ENCODE data around the gene AASS.

Gene AASS

DNA sequence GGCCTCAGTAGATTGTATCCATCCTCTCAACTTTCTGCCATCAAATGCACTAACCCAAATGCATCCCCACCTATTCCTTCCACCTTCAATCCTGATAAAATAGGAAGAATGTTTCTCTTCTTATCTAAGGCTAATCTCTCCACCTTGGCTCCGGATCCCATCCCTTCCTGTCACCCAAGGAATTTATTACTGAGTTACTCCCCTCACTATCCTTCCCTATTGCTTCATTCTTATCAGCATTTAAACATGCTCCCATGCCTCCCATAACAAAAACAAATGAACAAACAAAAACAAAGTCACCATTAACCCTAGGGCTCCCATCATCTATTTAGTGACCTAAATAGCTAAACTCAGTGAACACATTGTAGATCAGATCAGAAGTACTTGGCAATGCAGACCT, 25.3 kb downstream of the AASS start:
- Histone ChIP-seq H3K27ac (ENCODE audit: low read length) (no peak overlapping the region), H3K4me1 (ENCODE audit: insufficient read depth, low read length) (no peaks in the 10 kb centered on the region), H3K36me3 (ENCODE audit: insufficient read depth, low read depth, low read length) (peaks cover 100% of the 10 kb centered on the region), H3K4me3 (ENCODE audit: low read length) (no peak overlapping the region), H3K27me3 (ENCODE audit: insufficient read depth, low read length) (no peaks in the 10 kb centered on the region), H3K9ac (ENCODE audit: low read depth, low read length) (no peak overlapping the region), H3K9me3 (ENCODE audit: insufficient read depth, low read depth, low read length) (no peaks in the 10 kb centered on the region)

DNA sequence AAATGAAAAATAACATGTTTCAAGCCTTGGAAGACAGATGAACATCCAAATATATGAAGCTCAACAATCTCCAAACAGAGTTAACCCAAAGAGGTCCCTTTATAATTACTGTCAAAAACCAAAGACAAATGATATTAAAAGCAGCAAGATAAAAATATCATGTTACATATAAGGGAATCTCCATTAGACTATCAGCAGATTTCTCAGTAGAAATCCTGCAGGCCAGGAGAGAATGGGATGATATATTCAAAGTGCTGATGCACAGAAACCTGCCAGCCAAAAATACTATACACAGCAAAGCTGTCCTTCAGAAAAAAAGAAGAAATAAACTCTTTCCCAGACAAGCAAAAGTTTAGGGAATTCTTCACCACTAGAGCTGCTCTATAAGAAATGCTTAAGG, 41.0 kb downstream of the AASS start:
- no peaks in the 10 kb centered on the region for H3K27me3 ChIP-seq (ENCODE audit: insufficient read depth, low read length)
- no peak overlapping the region for H3K4me3 ChIP-seq (ENCODE audit: low read length)
- H3K9me3 ChIP-seq (ENCODE audit: insufficient read depth, low read depth, low read length), result peaks cover 4% of the 10 kb centered on the region; the same call in 1 of the 2 replicates
- no peaks in the 10 kb centered on the region for H3K4me1 ChIP-seq (ENCODE audit: insufficient read depth, low read length)
- H3K9ac ChIP-seq (ENCODE audit: low read depth, low read length), result no peak overlapping the region
- H3K27ac ChIP-seq (ENCODE audit: low read length), result no peak overlapping the region
- H3K36me3 ChIP-seq (ENCODE audit: insufficient read depth, low read depth, low read length), result peaks cover 100% of the 10 kb centered on the region

DNA sequence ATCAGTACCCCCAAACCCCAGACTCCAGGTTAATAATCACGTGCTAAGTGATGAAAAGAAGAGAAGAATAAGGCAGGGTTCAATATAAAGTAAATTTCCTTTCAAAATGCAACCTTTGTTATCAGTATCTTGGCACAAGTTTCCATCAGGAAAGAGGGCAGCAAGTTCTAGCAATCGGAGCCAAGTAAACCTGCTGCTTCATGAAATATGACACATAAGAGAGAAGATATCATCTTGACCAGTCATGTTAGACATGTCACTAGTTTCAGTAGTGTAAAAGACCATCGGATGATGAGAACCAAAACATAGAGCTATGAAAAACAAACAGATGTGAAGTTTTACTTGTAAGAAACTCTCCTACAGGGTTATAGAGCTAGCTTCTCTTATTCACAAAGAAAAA, 44.0 kb downstream of the AASS start:
- no peaks in the 10 kb centered on the region for H3K4me1 ChIP-seq (ENCODE audit: insufficient read depth, low read length)
- no peak overlapping the region for H3K27ac ChIP-seq (ENCODE audit: low read length)
- no peak overlapping the region for H3K4me3 ChIP-seq (ENCODE audit: low read length)
- H3K36me3 ChIP-seq (ENCODE audit: insufficient read depth, low read depth, low read length), result peaks cover 100% of the 10 kb centered on the region
- H3K9me3 ChIP-seq (ENCODE audit: insufficient read depth, low read depth, low read length), result peaks cover 4% of the 10 kb centered on the region; the same call in 1 of the 2 replicates
- H3K27me3 ChIP-seq (ENCODE audit: insufficient read depth, low read length), result no peaks in the 10 kb centered on the region
- no peak overlapping the region for H3K9ac ChIP-seq (ENCODE audit: low read depth, low read length)

DNA sequence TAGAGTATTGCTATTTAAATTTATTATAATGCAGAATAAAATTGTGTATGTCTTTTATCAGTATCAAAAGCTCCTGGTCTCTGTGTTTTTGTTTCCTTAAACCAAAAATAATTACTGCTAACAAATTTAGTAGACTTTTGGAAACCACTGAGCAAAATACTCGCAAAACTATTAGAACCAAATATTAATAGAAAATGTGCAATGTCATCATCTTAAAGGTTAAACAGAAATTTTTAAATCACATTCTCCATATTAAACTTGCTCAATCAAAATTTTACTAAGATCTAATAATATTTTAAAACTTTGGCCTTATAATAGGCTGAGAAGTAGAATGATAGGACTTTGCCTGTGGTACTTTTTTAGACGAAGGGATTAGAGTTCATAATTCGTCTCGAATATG, 48.4 kb downstream of the AASS start:
- H3K27me3 ChIP-seq (ENCODE audit: insufficient read depth, low read length), result no peaks in the 10 kb centered on the region
- no peak overlapping the region for H3K4me3 ChIP-seq (ENCODE audit: low read length)
- H3K27ac ChIP-seq (ENCODE audit: low read length), result no peak overlapping the region
- H3K36me3 ChIP-seq (ENCODE audit: insufficient read depth, low read depth, low read length), result peaks cover 99% of the 10 kb centered on the region
- H3K9ac ChIP-seq (ENCODE audit: low read depth, low read length), result no peak overlapping the region
- peaks cover 10% of the 10 kb centered on the region; the same call in 1 of the 2 replicates for H3K4me1 ChIP-seq (ENCODE audit: insufficient read depth, low read length)
- no peaks in the 10 kb centered on the region for H3K9me3 ChIP-seq (ENCODE audit: insufficient read depth, low read depth, low read length)

DNA sequence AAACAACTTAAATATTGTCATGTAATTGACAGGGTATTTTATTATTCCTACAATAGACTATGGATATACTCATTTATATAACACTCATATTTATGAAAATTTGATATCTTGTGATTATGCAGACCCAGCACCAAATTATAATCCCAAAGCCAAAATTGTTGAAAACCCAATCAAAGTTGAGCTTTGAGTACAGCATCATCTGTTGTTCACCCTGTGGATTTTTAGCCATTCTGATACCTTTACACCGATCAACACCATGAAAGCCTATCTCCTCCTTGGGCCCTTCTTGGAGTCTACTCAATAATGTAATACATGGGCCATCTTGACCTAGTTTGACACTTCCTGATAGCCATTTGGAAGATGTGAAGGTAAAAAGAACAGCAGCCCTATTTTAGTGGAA, 49.5 kb downstream of the AASS start:
- Histone ChIP-seq H3K9ac (ENCODE audit: low read depth, low read length) (no peak overlapping the region), H3K27ac (ENCODE audit: low read length) (no peak overlapping the region), H3K4me3 (ENCODE audit: low read length) (no peak overlapping the region), H3K27me3 (ENCODE audit: insufficient read depth, low read length) (no peaks in the 10 kb centered on the region), H3K4me1 (ENCODE audit: insufficient read depth, low read length) (peaks cover 16% of the 10 kb centered on the region), H3K36me3 (ENCODE audit: insufficient read depth, low read depth, low read length) (peaks cover 99% of the 10 kb centered on the region), H3K9me3 (ENCODE audit: insufficient read depth, low read depth, low read length) (no peaks in the 10 kb centered on the region)

DNA sequence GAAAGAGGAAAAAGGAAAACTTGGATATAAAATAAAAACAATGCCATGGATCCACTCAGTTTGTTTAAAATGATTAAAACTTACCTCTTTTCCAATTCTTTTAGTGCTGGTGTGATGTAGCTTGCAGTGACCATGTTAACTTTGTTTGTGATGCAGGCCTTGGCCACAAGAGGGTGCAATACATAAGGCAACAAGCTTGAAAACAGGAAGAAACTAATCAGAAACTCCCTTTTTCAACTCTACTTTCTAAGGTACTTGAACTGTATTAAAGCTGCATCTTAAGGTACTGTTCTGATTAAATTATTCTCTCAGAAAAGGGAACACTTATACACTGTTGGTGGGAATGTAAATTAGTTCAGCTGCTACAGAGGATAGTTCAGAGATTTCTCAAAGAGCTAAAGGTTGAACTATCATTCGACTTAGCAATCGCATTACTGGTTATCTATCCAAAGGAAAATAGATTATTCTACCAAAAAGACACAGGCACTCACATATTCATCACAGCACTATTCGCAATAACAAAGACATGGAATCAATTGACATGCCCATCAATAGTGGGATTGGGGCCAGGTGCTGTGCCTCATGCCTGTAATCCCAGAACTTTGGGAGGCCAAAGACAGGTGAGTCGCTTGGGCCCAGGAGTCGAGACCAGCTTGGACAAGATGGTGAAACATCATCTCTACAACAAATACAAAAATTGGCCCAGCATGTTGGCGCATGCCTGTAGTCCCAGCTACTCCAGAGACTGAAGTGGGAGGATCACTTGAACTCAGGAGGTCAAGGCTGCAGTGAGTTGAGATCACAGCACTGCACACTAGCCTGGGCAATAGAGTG, 50.9 kb downstream of the AASS start:
- Histone ChIP-seq H3K36me3 (ENCODE audit: insufficient read depth, low read depth, low read length) (peaks cover 99% of the 10 kb centered on the region), H3K27ac (ENCODE audit: low read length) (no peak overlapping the region)

DNA sequence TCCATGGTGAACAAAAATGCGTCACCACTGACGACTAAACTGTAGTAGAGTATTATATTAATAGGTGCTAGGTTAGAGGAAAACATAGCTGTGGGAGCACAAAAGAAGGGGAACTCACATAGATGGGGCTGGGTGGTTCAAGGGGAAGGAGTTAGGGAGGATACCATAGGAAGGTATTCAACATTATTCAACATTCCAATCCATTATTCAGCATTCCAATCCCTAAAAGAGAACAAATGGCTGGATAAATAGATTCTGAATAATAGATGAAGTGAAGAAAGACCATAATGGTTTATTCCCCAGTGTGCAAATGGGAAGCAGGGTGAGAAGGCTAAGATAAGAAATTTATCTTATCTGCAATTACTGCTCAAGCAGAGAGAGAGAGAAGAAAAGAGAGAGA, 61.4 kb downstream of the AASS start:
- Histone ChIP-seq H3K27ac (ENCODE audit: low read length) (no peak overlapping the region), H3K4me3 (ENCODE audit: low read length) (0 out of 2 replicates have a peak overlapping the region, but pooled peaks have one; percentile 9), H3K36me3 (ENCODE audit: insufficient read depth, low read depth, low read length) (peaks cover 99% of the 10 kb centered on the region), H3K9ac (ENCODE audit: low read depth, low read length) (no peak overlapping the region), H3K9me3 (ENCODE audit: insufficient read depth, low read depth, low read length) (no peaks in the 10 kb centered on the region), H3K4me1 (ENCODE audit: insufficient read depth, low read length) (peaks cover 12% of the 10 kb centered on the region; the same call in 1 of the 2 replicates), H3K27me3 (ENCODE audit: insufficient read depth, low read length) (no peaks in the 10 kb centered on the region)

More for the DNA sequence above, 50.9 kb downstream of the AASS start:
- H3K27me3 ChIP-seq (ENCODE audit: insufficient read depth, low read length), result no peaks in the 10 kb centered on the region
- peaks cover 16% of the 10 kb centered on the region for H3K4me1 ChIP-seq (ENCODE audit: insufficient read depth, low read length)
- H3K9ac ChIP-seq (ENCODE audit: low read depth, low read length), result no peak overlapping the region
- H3K4me3 ChIP-seq (ENCODE audit: low read length), result no peak overlapping the region
- H3K9me3 ChIP-seq (ENCODE audit: insufficient read depth, low read depth, low read length), result no peaks in the 10 kb centered on the region

DNA sequence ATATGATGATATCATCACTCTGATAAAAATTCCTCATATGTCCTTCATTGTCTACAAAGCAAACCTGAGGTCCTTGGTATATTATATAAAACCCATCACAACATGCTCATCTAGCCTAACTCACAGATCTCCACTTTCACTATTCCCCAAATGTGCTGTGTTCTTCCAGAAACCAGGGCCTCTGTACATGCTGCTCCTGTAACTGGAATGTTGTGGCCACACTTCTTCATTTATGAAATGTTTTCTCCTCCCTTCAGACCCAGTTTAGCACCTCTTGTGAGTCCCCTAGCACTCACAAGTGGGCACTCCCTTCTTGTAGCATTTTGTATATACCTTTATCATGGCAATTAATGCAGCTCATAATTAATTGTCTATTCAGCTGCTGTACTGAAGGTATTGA, 61.9 kb downstream of the AASS start:
- no peak overlapping the region for H3K27ac ChIP-seq (ENCODE audit: low read length)
- H3K4me3 ChIP-seq (ENCODE audit: low read length), result no peak overlapping the region
- no peaks in the 10 kb centered on the region for H3K27me3 ChIP-seq (ENCODE audit: insufficient read depth, low read length)
- H3K9me3 ChIP-seq (ENCODE audit: insufficient read depth, low read depth, low read length), result no peaks in the 10 kb centered on the region
- peaks cover 99% of the 10 kb centered on the region for H3K36me3 ChIP-seq (ENCODE audit: insufficient read depth, low read depth, low read length)
- peaks cover 12% of the 10 kb centered on the region; the same call in 1 of the 2 replicates for H3K4me1 ChIP-seq (ENCODE audit: insufficient read depth, low read length)
- H3K9ac ChIP-seq (ENCODE audit: low read depth, low read length), result no peak overlapping the region

DNA sequence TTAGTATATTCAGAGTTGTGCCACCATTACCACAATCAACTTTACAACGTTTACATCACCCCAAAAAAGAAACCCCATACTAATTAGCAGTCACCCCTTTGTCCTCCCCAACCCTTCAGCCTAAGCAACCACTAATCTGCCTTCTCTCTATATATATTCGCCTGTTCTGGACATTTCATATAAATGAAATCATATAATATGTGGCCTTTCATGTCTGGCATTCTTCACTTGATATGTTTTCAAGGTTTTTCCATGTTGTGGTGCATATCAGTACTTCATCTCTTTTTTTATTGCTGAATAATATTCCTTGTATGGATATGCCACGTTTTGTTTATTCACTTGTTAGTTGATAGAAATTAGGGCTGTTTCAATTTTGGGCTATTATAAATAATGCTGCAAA, 70.4 kb downstream of the AASS start:
- Histone ChIP-seq H3K36me3 (ENCODE audit: insufficient read depth, low read depth, low read length) (peaks cover 53% of the 10 kb centered on the region), H3K27me3 (ENCODE audit: insufficient read depth, low read length) (no peaks in the 10 kb centered on the region), H3K27ac (ENCODE audit: low read length) (no peak overlapping the region), H3K9me3 (ENCODE audit: insufficient read depth, low read depth, low read length) (no peaks in the 10 kb centered on the region), H3K4me1 (ENCODE audit: insufficient read depth, low read length) (peaks cover 4% of the 10 kb centered on the region; the same call in 1 of the 2 replicates), H3K9ac (ENCODE audit: low read depth, low read length) (no peak overlapping the region), H3K4me3 (ENCODE audit: low read length) (no peak overlapping the region)

DNA sequence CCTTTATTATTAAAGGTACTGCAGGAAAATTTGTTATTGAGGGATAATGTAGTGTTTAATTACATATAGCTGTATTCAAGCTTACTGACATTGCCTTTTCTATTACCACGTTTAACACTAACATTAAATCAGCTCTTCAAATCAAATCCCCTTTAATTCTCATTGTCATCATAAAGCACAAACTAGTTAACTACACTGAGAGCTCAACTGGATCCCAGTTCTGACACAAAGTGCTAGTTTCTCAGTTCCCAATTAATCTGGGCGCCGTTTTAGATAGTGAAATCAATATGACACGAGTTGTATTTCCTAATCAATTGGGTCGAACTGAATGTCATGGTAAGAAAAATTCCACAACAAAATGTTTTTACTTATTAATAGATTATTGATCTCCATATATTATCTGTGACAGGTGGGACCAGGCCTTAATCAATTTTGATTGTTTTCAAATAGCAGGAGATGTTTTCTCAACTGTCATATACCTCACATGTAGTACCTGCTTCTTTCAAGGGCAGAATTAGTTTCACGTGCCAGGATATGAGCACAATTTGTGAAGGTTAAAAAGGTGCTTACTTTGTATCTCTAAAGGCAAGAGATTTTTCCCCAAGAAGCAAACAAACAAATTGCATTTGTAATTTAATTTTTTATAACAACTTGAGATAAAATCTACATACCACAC, 71.0 kb downstream of the AASS start:
- Histone ChIP-seq H3K4me3 (ENCODE audit: low read length) (no peak overlapping the region), H3K27ac (ENCODE audit: low read length) (no peak overlapping the region), H3K27me3 (ENCODE audit: insufficient read depth, low read length) (no peaks in the 10 kb centered on the region), H3K4me1 (ENCODE audit: insufficient read depth, low read length) (peaks cover 4% of the 10 kb centered on the region; the same call in 1 of the 2 replicates), H3K36me3 (ENCODE audit: insufficient read depth, low read depth, low read length) (peaks cover 47% of the 10 kb centered on the region), H3K9ac (ENCODE audit: low read depth, low read length) (no peak overlapping the region), H3K9me3 (ENCODE audit: insufficient read depth, low read depth, low read length) (no peaks in the 10 kb centered on the region)

DNA sequence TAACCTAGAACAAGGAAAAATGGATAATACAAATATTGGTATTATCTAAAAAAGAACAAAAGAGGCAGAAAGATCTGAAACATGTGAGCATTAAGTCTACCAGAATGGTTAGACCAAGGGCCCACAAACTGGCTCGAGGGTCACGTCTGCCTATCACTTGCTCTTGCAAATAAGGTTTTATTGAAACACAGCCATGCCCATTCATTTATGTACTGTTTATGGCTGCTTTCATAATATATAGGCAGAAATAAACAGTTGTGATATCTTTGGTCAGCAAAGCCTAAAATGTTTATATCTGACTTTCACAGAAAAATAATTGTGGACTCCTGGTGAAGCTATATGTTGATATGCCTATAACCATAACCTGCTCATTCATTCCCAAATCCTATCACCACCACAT, 71.8 kb downstream of the AASS start:
- Histone ChIP-seq H3K9ac (ENCODE audit: low read depth, low read length) (no peak overlapping the region), H3K9me3 (ENCODE audit: insufficient read depth, low read depth, low read length) (no peaks in the 10 kb centered on the region), H3K4me1 (ENCODE audit: insufficient read depth, low read length) (peaks cover 4% of the 10 kb centered on the region; the same call in 1 of the 2 replicates), H3K4me3 (ENCODE audit: low read length) (no peak overlapping the region), H3K36me3 (ENCODE audit: insufficient read depth, low read depth, low read length) (peaks cover 39% of the 10 kb centered on the region), H3K27me3 (ENCODE audit: insufficient read depth, low read length) (no peaks in the 10 kb centered on the region), H3K27ac (ENCODE audit: low read length) (no peak overlapping the region)

DNA sequence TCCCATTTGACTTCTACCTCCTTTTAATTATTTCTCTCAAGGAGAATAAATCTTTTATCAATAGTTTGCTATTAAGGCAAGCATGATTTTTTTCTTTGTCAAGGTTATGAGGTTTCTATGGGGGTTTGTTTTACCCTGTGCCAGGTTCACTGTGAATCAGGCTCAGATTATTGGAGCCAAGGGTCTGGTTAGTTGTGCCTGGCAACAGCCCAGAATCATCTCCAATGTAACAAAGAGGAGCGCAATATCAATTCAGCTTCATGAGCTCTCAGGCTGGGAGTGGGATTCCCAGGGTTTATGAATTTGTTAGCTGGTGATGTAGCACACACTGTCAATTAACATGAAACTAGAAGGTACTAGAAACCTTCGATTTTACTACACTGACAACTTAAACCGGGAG, 73.2 kb downstream of the AASS start:
- no peak overlapping the region for H3K9ac ChIP-seq (ENCODE audit: low read depth, low read length)

More for the DNA sequence above, 73.2 kb downstream of the AASS start:
- Histone ChIP-seq H3K27ac (ENCODE audit: low read length) (no peak overlapping the region), H3K36me3 (ENCODE audit: insufficient read depth, low read depth, low read length) (peaks cover 25% of the 10 kb centered on the region), H3K4me1 (ENCODE audit: insufficient read depth, low read length) (no peaks in the 10 kb centered on the region), H3K4me3 (ENCODE audit: low read length) (no peak overlapping the region), H3K27me3 (ENCODE audit: insufficient read depth, low read length) (no peaks in the 10 kb centered on the region), H3K9me3 (ENCODE audit: insufficient read depth, low read depth, low read length) (no peaks in the 10 kb centered on the region)
